H54 (cell line): ENCODE results near the gene TMEM184C.

Experiments used
- DNase-seq: peaks from one replicate; pipeline ENCODE4 v3.0.0; 2011; ENCODE audit warnings: low spot score, mixed read lengths; ENCODE audit not compliant: insufficient read length
- FAIRE-seq: peaks from 3 replicates; lab custom pipeline; 2011; peaks lifted over from hg19 to GRCh38; lab: Jason Lieb, UNC
- POLR2A ChIP-seq: IDR thresholded peaks from 2 replicates; pipeline ENCODE4 v1.6.1; 2011; ENCODE audit warnings: low read depth, mild to moderate bottlenecking, low read length

Gene TMEM184C

DNA sequence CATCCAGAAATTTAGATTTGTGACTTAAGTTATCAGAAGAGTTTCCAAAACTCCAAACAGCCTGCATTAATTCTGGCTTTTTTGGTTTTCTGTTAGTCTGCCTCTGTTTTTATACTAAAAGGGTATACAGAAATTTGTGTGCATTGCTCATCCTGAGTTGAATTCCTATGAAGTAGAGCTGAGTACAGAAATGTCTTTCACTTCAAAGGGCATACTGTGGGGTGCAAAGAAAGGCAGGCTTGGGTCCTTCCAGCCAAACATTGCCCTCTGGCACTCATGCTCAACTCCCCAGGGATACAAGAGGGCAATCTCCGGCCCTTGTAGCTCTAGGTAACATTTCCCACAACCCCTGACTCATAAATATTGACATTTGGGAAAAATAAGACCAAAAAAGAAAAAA lies 27.6 kb upstream of the TMEM184C start:
- DNase-seq (no peak), FAIRE-seq (no peak)
- TF ChIP-seq POLR2A = no peak

DNA sequence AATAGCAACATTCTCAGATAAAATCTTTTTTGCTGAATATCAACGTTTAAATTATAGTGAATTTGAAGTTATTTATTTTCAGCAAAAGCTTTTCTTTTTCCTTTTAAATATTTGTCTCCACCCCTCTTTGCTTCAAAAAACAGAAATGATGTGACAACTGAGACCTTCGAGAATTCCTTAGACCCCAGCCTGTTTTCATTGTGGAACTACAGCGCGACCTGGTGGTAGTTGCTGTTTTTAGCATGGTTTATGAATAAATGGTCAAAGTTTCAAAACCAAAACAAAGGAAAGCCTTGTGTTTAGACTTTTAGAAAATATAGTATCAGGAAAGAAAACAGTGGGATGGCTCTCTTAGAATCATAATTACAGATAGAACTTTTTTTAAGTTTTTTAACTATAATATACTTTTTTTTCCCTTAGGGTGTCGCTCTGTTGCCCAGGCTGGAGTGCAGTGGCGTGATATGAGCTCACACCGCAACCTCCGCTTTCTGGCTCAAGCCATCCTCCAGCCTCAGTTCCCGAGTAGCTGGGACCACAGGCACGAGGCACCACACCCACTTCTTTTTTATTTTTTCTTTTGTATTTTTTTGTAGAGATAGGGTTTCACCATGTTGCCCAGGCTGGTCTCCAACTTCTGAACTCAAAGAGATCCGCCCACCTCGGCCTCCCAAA lies 26.8 kb upstream of the TMEM184C start:
- TF ChIP-seq POLR2A = no peak
- FAIRE-seq = peak; percentile 65
- DNase-seq = peak; percentile 12

DNA sequence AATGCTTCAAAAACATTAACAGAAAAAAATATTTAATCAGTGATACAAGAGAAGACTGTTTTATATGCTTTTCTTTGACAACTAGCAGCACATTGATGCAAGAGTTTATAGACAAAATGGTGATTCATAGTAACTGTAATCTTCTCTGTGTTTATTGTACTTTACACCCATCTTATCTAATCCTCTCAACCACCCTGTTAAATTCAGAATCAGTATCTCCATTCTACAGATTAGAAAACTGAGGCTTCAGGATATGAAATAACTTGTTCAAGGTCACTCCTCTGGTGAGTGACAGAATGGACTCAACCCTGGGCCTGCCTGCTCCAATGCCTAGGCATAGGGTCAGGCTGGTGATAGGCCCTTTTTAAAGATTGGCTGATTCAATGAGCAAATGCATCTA lies 26.1 kb upstream of the TMEM184C start:
- no peak for FAIRE-seq

DNA sequence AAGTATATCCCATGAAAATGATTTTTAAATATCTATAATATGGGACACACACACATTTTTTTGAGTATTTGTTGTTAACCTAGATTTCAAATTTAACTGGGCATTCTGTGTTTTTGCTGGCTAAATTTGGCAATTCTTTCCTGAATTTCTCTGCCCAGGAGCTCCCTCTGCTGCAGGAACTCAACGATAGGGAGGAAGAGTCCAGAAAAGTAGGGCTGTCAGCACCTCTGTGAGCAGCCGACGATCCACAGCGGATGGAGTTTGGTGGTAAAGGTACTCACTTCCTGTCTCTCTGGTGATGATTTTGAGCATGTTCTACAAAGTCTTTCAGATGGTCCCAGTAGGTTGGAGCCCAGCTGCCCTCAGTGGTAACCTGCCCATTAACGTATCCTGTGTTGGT lies 23.1 kb upstream of the TMEM184C start:
- no peak for TF ChIP-seq POLR2A
- FAIRE-seq = no peak
- DNase-seq = no peak

More for the DNA sequence above, 26.1 kb upstream of the TMEM184C start:
- no peak for TF ChIP-seq POLR2A
- DNase-seq = no peak

DNA sequence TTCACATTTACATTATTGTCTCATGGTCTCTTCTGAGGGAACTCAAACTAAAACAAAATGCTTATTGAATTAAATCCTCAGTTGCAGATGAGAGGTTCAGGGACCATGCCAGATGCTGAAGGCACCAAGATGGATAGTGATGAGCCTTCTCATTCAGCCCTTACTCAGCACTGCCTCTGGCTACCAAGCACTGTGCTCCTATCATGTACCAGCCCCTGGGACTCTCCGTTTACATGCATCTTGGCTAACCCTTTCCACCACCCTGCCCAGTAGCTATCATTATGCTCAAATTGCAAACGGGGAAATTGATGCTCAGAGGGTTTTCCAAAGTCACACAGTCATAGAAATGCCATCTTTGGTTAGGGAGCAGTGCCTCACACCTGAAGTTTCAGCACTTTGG lies 22.6 kb upstream of the TMEM184C start:
- DNase-seq (no peak), FAIRE-seq (no peak)
- no peak for TF ChIP-seq POLR2A

DNA sequence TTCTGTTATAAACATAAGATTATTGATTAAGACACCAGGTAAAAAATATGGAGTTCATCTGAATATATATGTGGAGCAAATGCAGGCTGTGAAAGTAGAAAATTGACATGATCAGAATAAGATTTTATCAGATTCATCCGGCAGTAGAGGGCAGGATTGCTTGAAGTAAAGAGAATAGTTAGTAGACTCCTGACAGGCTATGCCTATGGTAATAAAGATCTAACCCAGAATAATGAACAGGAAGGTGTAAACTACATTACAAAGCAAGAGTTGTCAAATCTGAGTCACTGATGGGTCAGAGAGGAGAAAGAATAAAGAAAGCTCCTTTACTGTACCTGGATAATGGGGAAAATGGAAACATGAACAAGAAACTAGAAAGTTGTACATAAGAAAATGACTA lies 20.8 kb upstream of the TMEM184C start:
- no peak for TF ChIP-seq POLR2A
- no peak for DNase-seq
- FAIRE-seq = no peak

DNA sequence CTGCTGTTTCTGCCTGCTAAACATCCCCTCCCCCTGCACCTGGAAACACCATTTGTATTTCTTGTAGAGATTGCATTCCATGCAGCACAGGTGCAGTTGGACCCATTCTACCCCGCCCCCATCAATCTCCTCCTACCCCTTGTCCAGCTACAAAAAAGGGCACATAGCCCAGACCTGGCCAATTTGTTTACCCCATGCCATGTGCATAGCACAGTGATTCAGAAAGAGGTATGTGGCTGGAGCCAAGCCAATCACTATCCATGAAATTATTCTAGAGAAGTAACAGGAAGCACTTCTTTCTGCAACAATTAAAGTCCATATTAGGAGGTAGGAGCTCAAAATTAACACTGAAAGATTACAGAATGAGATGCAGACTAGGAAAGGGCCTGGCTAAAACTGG lies 20.2 kb upstream of the TMEM184C start:
- FAIRE-seq = peak; percentile 73
- TF ChIP-seq POLR2A = no peak
- DNase-seq = peak; percentile 12

DNA sequence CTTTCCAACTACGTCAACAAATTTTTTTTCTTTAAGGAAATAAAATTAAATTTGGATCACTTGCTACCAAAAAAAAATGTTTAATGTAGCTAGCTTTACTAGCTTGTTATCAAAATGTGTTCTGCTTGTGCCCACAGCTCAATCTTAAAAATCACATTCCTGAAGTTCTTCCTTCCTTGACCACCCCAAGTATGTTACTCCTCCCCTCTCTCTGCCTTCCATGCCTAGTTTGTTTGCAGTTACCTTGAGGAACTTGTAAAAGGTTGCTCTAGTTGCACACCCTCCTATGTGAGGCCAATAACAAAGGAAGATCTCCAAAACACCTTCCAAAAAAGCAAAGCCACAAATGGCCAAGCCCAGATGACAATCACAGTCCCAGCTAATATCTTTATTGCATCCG lies 19.6 kb upstream of the TMEM184C start:
- FAIRE-seq (no peak), DNase-seq (no peak)
- no peak for TF ChIP-seq POLR2A

DNA sequence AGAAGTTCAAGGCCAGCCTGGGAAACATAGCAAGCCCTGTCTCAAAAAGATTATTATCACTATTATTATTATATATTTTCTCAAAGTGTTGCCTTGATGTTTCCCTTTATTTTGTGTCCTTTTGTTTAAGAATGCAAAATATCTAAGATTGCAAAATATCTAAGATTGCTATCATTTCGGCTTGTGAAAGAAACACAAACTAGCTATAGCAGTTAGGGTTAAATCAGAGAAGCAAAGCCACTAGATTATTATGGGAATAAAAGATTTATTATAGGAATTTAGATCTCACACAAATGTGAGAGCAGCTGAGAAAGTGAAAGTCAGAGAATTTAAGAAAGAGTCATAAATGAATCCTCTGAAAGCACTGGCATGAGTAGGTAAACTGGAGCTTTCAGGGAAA lies 18.0 kb upstream of the TMEM184C start:
- DNase-seq (no peak), FAIRE-seq (no peak)
- TF ChIP-seq POLR2A = no peak

DNA sequence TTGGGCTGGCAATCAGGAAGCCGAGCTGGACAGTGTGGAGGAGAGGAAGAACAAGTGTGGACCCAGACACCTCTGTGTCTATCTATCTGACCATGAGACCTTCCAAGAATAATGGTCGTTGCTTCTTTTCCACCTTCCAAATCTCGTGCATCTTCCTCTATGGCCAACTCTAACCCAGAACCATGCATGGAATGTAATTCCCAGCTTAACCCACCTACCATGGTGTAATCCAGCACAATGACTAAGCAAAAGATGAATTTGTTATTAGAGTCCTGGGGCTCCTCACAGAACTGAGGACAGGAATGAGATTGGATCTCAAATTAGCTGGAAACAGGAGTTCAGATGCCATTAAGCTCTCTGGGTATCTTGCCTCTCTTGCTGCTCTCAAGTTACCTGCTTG lies 17.4 kb upstream of the TMEM184C start:
- DNase-seq = no peak
- FAIRE-seq = no peak
- no peak for TF ChIP-seq POLR2A

DNA sequence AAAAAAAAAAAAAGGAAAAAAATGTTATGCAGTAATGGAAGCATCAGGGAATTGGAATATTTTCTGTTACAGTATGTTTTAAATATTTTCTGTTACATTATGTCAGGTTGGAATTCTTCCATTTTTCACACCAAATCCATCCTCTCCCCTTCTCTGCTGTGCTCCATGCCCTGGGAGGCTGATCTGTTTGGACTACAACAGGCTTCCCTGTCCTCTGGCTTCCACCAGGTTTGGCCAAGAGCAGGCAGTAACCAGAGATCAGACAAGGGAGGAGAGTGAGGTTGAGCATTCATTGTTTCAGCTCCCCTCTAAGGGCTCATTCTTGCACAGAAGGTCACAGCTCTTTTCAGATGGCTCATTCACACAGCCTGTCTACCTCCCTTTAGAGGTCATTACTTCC lies 11.7 kb upstream of the TMEM184C start:
- DNase-seq = no peak
- no peak for FAIRE-seq
- no peak for TF ChIP-seq POLR2A

DNA sequence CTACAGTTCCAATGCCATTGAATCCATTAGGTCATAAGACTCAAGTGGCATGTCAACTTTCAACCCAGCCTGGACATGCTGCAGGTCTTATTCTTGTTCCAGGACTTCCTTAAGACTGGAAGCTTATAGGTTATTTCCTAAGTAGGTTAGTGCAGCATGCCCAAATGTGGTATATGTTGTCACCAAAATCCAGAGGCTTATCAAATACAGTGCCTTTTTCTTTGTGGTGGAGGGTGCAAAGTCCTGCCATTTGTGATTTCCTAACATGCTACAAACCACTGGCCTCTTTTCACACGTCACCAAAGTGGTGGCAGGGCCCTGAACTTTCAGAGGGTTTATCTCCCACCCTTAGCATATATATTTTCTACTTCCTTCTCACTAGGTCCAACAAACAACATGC lies 9.7 kb upstream of the TMEM184C start:
- TF ChIP-seq POLR2A = no peak
- DNase-seq (no peak), FAIRE-seq (no peak)

DNA sequence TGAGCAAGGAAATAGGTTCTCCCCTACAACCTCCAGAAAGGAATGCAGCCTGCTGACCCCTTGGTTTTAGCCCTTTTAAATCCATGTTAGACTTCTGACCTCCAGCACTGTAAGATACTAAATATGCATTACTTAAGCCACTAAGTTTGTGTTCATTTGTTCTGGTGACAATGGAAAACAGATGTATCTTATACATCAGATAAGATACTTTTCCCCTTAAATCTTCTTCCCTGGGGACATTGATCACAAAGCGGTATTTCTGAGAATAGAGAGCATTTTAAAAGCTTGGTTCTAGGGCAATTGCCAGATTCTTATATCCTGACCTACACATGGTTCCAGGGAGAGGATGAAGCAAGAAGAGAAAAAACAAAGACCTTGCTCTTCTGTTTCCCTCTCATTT lies 6.5 kb upstream of the TMEM184C start:
- FAIRE-seq (no peak), DNase-seq (no peak)

DNA sequence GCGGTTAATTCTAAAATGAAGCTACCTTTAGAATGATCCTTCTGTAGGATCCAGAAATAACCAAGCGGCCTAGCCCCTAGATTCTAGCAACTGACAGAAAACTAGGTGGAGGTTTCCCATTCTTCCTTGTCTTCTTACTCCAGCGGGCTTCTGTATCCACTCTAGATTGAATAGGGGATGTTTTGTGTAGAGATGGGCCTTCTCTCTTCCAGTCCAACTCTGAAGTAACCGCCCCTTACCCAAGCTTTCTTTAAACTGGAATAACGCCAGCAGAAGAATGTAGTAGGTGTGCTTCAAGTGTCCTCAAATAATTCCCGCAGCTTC lies 386 bp upstream of the TMEM184C start:
- FAIRE-seq (no peak), DNase-seq (no peak)
- TF ChIP-seq POLR2A = no peak

More for the DNA sequence above, 6.5 kb upstream of the TMEM184C start:
- TF ChIP-seq POLR2A = no peak

DNA sequence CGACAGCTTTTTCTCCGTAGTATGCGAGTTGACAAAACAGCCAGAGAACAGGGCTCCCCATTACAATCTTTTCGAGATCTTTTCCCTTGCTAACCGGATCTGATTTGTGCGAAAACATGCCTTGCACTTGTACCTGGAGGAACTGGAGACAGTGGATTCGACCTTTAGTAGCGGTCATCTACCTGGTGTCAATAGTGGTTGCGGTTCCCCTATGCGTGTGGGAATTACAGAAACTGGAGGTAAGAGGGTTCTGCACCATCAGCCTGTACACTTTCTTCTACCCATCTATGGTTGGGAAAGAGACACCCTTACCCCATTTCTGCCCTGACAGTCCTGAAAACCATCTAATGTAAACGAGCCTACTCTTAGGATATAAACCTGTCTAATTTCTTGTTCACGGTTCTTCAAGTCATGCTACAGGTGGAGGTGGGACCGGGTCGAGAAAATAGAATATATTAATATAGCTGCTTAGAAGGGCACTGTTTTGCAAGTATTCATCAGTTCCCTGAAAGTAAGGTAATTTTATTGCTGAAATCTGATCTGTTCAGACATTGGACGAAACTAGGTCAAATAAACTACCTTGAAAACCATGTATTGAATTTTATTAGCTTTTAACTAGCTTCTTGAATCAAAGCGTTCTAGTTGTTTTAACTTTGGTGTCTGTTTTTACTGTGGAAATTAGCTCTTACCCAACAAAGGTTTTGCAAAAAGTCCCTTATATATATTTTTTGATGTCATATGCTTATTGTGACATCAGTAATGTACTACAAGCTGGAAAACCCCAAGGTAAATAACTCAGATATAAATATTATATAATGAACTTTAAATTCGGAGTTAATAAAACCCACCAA lies 869 bp downstream of the TMEM184C start:
- FAIRE-seq (no peak), DNase-seq (no peak)
- TF ChIP-seq POLR2A = no peak
